HPDE6-E6E7 (cell line): ENCODE measurements around the gene PCOLCE2.
"Not testable (repeated sequence)": the region's sequence is repeated elsewhere in the genome, so short reads cannot be mapped to it uniquely, and the experiment has no call there.

ENCODE experiments used
- DNase-seq: peaks from one replicate; pipeline ENCODE4 v3.0.0; 2011; ENCODE audit warnings: missing footprints; ENCODE audit errors: extremely low spot score

PCOLCE2 gene

GRCh38 chr3:142898346-142899213, 9.7 kb upstream of the PCOLCE2 start:
- no peak for DNase-seq

- no peak for DNase-seq
Measured at GRCh38 chr3:142897807-142898206, 8.9 kb upstream of the PCOLCE2 start.

GRCh38 chr3:142896996-142897395, 8.1 kb upstream of the PCOLCE2 start:
- DNase-seq, result no peak

GRCh38 chr3:142896201-142896755, 7.4 kb upstream of the PCOLCE2 start:
- DNase-seq, result peak; percentile 62

GRCh38 chr3:142894493-142894892, 5.6 kb upstream of the PCOLCE2 start:
- DNase-seq, result no peak

DNA sequence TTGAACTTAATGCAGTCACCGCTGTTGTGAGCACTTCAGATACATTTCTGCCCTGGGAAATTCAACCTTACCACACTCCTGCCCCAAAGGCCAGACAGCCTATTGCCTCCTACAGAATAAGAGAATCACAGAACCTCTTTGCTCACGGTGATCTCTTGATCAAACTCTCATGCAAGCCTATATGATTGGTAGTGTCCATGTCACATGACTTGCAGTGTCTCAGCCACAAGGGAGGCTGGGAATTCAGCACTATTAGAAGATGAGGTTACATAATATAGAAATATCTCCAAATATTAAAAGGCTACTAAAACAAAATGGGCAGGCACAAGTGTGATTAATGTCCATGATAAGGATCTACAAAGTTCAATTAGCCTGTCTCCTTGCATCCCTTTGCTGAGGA, 3.8 kb upstream of the PCOLCE2 start:
- DNase-seq, result no peak

DNA sequence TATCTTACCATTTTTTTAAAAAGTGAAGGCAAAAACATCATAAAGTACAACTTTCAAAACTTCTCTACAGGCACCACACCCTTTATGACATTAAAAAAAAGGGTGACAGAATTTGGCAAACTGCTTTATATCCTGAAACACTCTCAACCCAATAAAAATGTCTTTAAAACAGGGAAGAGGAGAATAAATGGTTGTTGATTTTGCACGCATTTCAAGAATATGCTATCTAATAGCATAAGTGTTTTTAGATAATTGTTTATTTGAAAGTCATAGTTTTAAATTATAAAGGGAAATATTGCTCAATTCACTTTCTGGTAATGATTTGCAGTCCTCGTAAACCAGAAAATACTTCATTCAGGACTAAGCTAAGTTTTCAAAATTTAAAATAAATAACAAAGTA, 1.7 kb upstream of the PCOLCE2 start:
- DNase-seq, result no peak

- DNase-seq, result no peak
Measured at GRCh38 chr3:142889212-142890014, 530 bp upstream of the PCOLCE2 start.

GRCh38 chr3:142888099-142888480, 793 bp downstream of the PCOLCE2 start:
- DNase-seq, result no peak

DNA sequence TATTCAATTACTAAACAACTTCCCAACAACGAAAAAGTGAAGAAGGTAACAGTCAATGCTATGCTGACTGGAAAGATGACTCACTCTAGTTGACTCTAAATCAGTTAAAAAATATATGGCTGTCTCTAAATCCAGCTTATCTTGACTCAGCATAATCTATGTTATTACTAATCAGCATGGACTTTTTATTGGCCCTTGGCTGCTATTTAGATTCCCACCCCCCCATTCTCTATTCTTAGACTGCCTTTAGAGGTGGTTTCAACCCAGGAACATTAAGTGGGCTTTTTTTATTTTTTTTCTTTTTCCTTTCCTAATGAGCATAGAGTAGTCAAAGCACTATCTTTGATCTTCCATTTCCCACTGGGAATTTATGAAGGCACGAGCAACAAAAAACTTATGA, 1.9 kb downstream of the PCOLCE2 start:
- DNase-seq, result peak; percentile 31

DNA sequence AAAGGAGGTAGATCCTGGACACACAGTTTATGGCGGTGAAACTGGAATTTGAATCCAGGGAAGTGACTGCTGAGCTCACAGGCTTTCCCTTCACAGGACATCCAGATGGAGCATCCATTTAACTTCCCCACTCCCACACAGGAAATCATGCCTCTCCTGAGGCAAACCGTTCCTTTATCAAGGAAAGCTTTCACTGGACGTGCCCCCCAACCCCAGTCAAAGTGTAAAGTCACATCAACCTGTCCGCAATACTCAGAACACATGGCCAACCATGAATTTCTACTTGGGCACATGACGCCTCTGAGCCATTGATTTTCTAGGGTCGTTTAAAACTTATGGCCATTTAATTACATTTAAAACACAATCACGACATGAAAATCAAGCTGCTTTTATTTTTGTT, 2.9 kb downstream of the PCOLCE2 start:
- DNase-seq, result no peak

- DNase-seq, result no peak
Measured at GRCh38 chr3:142884531-142884930, 4.4 kb downstream of the PCOLCE2 start.

DNA sequence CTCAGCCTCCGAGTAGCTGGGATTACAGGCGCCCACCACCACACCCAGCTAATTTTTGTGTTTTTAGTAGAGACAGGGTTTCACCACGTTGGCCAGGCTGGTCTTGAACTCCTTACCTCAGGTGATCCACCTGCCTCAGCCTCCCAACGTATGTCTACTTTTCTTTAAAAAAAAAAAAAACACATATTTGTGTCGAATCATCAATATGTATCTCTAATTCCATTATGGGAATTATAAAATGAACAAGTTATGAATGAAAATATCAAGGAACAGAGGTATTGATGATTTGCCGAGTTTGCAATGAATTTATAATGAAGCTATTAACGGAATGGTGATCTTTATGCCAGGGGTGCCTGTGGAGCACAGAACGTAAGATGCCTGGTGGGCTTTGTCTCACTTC, 5.3 kb downstream of the PCOLCE2 start:
- not testable (repeated sequence) for DNase-seq

DNA sequence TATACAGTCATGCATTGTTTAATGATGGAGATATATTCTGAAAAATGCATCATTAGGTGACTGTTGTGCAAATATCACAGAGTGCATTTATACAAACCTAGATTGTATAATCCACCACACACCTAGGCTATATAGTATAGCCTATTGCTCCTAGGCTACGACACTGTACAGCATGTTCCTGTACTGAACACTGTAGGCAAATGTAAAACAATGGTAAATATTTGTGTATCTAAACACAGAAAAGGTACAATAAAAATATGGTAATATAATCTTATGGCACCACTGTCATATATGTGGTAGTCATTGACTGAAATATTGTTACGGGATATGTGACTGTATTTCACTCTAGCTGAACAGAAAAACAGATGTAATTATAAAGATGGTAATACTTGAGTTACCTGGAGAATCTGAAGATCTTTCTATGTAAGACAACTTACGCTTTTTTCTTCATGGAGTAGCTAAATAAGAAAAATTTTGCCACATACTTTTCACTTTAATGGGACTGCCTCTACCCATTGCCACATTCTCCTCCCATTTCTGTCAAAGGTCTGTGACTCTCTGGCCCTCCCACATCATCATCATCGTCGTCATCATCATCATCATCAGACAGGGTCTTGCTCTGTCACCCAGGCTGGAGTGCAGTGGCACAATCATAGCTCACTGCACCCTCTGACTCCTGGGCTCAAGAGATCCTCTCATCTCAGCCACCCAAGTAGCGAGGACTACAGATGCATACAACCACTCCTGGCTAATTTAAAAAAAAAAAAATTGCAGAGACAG, 7.2 kb downstream of the PCOLCE2 start:
- no peak for DNase-seq

GRCh38 chr3:142878649-142879300, 10.1 kb downstream of the PCOLCE2 start:
- no peak for DNase-seq

DNA sequence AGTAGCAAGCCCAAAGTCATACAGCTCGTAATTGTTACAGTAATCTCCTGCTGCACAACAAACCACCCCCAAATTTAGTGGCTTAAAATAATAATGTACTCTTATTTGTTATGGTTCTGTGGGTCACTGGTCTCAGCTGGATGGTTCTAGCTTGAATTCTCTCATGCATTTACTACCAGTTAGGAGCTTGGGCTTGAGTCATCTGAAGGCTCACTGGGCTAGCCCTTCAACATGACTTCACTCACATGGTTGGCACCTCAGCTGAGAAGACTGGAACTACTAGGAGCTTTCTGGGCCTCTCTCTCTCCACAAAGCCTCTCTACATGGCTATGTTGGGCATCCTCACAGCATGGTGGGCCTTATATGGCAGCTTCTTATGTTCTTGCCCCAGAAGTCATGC, 12.5 kb downstream of the PCOLCE2 start:
- DNase-seq, result no peak

DNA sequence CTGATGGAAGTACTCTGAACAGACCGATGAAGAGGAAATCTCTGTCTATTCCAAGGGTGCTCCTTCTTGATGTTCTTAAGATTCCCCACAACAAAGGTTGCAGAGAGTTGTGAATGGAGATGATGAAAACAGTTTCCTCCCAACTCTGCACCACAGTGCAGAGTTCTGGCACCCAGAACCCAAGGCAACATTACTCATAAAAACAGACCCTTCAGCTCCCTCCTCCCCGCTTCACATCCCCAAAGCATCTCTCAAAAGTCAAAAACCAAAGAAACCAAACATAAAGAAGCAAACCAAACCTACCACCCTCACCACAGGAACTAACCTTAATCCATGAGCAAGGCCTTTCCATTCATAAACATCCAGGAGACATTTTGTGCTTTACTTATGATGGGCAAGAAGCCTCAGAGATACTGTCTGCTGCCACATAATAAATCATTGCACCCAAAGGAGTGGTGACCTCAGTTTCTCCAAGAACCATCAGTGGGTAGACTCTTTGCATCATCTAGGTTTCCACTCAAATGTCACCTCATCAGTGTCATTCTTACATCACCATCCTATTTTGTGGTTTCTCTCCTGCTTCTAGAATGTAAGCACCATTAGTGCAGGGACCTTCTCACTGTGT, 13.2 kb downstream of the PCOLCE2 start:
- no peak for DNase-seq

DNA sequence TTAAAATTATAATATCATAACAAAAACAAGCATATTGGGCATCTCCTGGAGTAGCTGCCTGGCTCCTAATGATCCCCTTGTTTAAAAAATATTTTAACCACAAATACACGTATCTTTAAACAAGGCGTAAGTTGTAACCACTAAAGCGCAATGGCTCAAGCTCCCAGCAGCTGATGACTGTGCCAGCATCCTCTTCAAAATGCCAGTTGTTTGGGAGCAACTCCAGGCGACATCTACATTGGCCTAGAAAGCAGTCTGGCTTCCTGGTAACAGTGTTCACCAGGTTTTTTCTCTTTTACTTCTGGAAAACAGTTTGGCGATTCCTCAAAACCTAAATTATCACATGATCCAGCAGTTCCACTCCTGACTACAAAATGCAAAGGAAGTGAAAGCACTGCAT, 13.8 kb downstream of the PCOLCE2 start:
- no peak for DNase-seq

DNA sequence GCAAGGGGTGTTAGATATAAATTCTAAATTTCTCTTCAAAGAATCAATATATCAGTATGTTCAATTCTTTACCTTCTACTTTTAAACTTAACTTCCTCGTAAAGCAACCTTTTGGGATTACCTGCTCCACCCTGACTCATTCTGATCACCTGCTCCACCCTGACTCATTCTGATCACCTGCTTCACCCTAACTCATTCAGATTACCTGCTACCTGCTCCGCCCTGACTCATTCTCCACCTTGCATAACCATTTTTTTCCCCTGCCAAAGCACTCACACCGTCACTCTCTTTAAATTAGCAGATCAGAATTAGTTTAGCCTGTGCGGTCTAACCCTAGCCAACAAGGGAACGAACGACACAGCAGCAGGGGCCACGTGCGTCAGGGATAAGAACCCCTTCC, 20.5 kb downstream of the PCOLCE2 start:
- DNase-seq, result not testable (repeated sequence)

DNA sequence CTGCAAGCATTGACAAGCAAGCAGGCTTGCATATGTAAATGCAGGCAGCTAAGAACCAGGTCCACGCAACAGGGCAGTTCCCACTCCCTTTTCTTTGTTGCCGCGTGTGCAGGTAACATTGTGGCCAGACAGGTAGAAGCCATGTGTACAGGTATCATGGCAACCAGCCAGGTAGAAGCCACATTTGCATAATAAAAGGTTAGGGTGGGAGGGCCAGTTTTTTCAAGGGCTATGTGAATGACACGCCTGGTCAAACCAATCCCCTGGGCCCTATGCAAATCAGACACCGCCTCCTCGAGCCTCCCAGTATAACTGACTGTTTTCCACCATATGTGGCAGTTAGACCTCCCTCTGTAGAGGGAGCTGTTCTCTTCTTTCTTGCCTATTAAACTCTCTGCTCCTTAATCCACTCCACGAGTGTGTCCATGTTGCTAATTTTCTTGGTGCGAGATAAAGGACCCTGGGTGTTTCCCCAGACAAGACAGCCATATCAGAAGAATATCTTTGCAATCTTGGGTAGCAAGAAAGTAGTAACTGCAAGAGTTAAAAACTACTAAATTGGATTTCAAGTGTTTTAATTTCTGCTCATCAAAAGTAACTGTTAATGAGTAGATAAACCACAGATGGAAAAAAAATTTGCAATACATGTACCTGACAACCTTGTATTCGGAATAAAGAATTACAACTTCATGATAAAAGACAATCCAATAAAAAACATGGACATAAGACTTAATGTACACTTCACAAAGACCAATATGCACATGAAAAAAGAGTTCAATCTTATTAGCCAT, 21.8 kb downstream of the PCOLCE2 start:
- DNase-seq, result no peak
